ENCODE results near the gene RFX7.

DNA sequence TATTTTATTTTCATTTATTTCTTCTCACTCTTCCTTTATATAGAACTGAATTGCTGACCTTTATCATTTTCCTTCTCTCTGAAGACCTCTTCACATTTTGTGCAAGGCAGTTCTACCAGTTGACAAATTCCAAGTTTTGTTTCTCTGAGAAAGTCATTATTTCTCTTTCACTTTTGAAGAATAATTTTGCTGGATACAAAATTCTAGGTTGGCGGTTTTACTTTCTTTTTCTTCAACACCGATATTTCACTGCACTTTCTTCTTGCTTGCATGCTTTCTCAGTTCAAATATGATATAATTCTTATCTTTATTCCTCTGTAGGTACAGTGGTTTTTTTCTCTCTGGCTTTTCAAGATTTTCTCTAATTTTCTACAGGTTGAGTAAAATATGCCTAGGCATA lies 15.9 kb downstream of the RFX7 start:
- TF ChIP-seq ARNT (IDR thresholded peaks at IDR 0.05), result no peak
- no peak for TF ChIP-seq BHLHE40 (IDR thresholded peaks at IDR 0.05; ENCODE audit: borderline replicate concordance)
- no peak for TF ChIP-seq TARDBP (IDR thresholded peaks at IDR 0.05)
- TF ChIP-seq SUZ12 (IDR thresholded peaks at IDR 0.05), result no peak
- no peak for TF ChIP-seq ZNF384 (IDR thresholded peaks at IDR 0.05)
- TF ChIP-seq FOXM1 (IDR thresholded peaks at IDR 0.05; ENCODE audit: borderline replicate concordance), result no peak
- no peak for TF ChIP-seq FOXA1 (IDR thresholded peaks at IDR 0.05)
- TF ChIP-seq FOXK2 (IDR thresholded peaks at IDR 0.05), result no peak

All from HEK293T (cell line).